ENCODE results near the gene B3GNT7.
"Not testable (repeated sequence)": the region's sequence is repeated elsewhere in the genome, so short reads cannot be mapped to it uniquely, and the experiment has no call there.

The B3GNT7 gene

DNA sequence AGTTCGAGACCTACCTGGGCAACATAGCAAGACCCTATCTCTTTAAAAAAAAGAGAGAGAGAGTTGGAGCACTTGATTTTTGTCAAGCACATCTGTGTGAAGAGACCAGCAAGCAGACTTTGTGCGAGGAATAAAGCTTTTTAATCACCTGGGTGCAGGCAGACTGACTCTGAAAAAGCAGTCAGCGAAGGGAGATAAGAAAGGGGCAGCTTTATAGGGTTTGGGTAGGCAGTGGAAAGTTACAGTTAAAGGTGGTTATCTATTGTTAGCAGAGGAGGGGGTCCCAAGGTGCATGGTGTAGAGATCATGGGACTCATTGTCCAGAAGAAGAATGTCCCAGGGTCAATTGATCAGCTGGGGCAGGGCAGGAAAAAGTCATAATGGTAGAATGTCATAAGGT, 34.4 kb downstream of the B3GNT7 start:
- DNase-seq (ENCODE audit: extremely low read depth, low read depth), result no peak
- TF ChIP-seq, protein P1, sequence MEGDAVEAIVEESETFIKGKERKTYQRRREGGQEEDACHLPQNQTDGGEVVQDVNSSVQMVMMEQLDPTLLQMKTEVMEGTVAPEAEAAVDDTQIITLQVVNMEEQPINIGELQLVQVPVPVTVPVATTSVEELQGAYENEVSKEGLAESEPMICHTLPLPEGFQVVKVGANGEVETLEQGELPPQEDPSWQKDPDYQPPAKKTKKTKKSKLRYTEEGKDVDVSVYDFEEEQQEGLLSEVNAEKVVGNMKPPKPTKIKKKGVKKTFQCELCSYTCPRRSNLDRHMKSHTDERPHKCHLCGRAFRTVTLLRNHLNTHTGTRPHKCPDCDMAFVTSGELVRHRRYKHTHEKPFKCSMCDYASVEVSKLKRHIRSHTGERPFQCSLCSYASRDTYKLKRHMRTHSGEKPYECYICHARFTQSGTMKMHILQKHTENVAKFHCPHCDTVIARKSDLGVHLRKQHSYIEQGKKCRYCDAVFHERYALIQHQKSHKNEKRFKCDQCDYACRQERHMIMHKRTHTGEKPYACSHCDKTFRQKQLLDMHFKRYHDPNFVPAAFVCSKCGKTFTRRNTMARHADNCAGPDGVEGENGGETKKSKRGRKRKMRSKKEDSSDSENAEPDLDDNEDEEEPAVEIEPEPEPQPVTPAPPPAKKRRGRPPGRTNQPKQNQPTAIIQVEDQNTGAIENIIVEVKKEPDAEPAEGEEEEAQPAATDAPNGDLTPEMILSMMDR (IDR thresholded peaks at IDR 0.05; ENCODE audit: low read depth, low read length), result no peak

DNA sequence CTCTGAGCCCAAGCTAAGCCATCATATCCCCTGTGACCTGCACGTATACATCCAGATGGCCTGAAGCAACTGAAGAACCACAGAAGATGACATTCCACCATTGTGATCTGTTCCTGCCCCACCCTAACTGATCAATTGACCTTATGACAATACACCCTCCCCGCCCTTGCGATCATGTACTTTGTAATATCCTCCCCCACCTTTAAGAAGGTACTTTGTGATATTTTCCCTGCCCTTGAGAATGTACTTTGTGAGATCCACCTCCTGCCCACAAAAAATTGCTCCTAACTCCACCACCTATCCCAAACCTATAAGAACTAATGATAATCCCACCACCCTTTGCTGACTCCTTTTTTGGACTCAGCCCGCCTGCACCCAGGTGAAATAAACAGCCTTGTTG, 34.9 kb downstream of the B3GNT7 start:
- DNase-seq (ENCODE audit: extremely low read depth, low read depth), result not testable (repeated sequence)

DNA sequence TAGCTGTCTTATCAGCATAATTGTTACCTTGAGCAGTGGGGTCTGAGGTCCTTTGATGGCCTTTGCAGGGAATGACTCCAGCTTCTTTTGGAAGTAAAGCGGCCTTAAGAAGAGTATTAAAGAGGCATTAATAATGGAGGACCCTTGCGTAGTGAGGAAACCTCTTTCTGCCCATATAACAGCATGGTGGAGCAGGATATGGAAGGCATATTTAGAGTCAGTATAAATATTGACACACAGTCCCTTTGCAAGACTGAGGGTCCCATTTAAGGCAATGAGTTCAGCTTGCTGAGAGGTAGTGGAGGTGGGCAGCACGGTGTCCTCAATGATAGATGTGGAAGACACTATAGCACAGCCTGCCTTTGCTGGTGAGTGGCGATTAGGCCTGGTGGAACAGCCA, 36.1 kb downstream of the B3GNT7 start:
- TF ChIP-seq, protein P1 (IDR thresholded peaks at IDR 0.05; ENCODE audit: low read depth, low read length), result no peak
- no peak for DNase-seq (ENCODE audit: extremely low read depth, low read depth)

DNA sequence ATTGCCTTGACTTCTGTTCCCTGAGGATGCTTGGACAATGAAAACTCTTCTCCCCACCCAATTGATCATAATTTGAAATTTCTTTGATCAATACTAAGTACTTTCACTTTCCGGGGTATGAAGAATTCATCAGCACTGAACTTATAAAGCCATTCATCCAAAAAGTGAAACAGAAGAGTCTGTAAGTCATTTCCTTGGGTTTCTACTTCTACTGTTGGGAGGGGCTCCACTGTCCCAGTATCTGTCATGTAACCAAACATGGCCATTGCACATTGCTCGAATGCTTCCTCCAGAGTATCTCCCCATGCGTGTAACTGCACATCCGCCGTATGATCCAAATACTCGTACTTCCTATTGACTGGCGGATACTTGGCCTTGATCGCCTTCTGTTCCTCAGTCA, 38.5 kb downstream of the B3GNT7 start:
- TF ChIP-seq, protein P1 (IDR thresholded peaks at IDR 0.05; ENCODE audit: low read depth, low read length), result no peak
- DNase-seq (ENCODE audit: extremely low read depth, low read depth), result no peak

DNA sequence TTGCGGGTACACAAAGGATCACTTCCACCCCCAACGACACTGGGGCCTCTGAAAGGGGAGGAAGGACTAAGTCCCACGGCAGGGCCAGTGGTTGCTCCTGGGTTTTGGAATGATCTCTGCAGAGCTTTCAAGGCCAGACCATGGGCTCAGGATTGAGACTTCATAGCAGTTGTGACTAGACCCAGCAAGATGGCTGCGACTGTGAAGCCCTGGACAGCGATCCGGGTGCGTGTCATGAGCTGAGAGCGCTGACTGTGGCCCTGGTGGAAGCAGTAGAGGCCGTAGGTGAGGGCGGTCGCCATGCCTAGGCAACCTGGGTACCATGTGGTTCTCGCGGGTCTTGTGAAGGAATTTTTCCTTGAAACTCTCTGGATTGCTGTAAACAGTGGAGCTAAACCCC, 41.4 kb downstream of the B3GNT7 start:
- no peak for DNase-seq (ENCODE audit: extremely low read depth, low read depth)
- TF ChIP-seq, protein P1 (IDR thresholded peaks at IDR 0.05; ENCODE audit: low read depth, low read length), result no peak

DNA sequence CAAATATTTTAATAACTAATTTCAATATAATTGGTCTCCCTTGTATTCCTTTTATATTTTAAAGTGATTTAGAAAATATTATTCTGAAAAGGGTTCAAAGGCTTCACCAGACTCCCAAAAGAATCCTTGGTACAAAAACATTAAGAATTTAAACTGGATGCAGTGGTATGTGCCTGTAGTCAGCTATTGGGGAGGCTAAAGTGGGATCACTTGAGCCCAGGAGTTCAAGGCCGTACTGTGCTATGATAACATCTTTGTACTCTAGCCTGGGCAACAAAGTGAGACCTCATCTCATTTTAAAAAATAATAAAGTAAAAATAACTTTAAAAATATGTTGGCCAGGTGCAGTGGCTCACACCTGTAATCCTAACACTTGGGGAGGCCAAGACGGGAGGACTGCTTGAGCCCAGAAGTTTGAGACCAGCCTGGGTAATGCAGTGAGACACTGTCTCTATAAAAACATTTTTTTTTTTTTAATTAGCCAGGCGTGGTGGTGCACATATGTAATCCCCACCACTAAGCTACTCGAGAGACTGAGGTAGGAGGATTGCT, 54.1 kb downstream of the B3GNT7 start:
- no peak for DNase-seq (ENCODE audit: extremely low read depth, low read depth)
- TF ChIP-seq, protein P1 (IDR thresholded peaks at IDR 0.05; ENCODE audit: low read depth, low read length), result no peak

DNA sequence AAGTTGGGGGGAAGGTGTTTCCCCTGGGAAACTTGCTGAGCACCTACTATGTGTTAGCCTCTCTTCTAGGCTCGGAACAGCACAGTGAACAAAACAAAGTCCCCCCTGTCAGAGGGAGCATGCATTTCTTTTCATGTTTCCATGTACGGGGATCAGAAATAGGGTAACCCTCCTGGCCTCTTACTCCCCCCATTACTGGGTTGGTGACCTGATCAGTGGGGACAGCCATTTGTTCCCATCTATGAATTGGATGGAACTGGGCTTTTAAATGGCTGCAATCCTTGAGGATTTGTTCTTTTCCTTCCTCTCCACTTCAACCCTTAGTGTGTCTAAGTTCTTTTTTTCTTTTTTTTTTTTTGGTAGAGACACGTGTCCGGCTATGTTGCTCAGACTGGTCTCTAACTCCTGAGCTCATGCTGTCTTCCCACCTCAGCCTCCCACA, 55.1 kb downstream of the B3GNT7 start:
- TF ChIP-seq, protein P1 (IDR thresholded peaks at IDR 0.05; ENCODE audit: low read depth, low read length), result no peak

More for the DNA sequence above, 55.1 kb downstream of the B3GNT7 start:
- no peak for DNase-seq (ENCODE audit: extremely low read depth, low read depth)

Data from AG09319 (cell line).